ENCODE data around the gene KCNN3. TPM values are rescaled to one million over a fixed set of nuclear protein-coding genes. Genes with fewer than 3 reads are reported as not detected.

KCNN3 gene
- total and polyA plus RNA-seq, 2 of the 8 experiments (the other 6 are each of a cell fraction or from before 2014, with no cell fraction given): 2.8 to 3.7 TPM

DNA sequence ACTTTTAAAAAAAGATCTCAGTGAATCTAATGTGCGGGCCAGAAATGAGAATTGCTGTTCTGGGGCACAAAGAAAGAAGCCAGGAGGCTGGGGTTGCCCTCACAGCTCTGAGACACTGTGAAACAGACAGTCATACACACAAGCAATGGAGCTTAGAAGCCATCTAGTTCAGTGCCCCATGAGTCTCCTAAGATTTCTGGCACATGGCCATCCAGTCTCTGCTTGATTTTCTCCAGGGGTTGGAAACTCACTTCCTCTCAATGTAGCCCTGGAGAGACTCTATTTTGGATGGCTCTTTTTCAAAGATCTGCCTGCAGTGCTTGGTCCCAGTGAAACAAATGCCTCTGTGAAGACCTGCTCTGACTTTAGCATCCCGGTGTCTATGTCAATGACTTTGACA, 38.6 kb downstream of the KCNN3 start (continued):
- TF ChIP-seq, protein P1, sequence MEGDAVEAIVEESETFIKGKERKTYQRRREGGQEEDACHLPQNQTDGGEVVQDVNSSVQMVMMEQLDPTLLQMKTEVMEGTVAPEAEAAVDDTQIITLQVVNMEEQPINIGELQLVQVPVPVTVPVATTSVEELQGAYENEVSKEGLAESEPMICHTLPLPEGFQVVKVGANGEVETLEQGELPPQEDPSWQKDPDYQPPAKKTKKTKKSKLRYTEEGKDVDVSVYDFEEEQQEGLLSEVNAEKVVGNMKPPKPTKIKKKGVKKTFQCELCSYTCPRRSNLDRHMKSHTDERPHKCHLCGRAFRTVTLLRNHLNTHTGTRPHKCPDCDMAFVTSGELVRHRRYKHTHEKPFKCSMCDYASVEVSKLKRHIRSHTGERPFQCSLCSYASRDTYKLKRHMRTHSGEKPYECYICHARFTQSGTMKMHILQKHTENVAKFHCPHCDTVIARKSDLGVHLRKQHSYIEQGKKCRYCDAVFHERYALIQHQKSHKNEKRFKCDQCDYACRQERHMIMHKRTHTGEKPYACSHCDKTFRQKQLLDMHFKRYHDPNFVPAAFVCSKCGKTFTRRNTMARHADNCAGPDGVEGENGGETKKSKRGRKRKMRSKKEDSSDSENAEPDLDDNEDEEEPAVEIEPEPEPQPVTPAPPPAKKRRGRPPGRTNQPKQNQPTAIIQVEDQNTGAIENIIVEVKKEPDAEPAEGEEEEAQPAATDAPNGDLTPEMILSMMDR (IDR thresholded peaks at IDR 0.05; ENCODE audit: control extremely low read depth in 1 of 3, insufficient read depth in 1 of 3, low read depth in 1 of 3, low read length in 3 of 3): no peak
- TF ChIP-seq JUND (IDR thresholded peaks at IDR 0.05; ENCODE audit: low read length) (no peak), SP1 (IDR thresholded peaks at IDR 0.05; ENCODE audit: low read depth, low read length) (no peak), RBBP5 (IDR thresholded peaks at IDR 0.05; ENCODE audit: borderline replicate concordance, low read depth, low read length) (no peak)
